HL-60/S4 treated with phorbol 12-myristate 13-acetate at 8.2 ng/mL for 4 days and 3 days (cell line): Measurements from ENCODE around the gene SLC36A4.
"Not testable (repeated sequence)": the region's sequence is repeated elsewhere in the genome, so short reads cannot be mapped to it uniquely, and the experiment has no call there.

Experiments
- in situ Hi-C: fragments of 300-500 bp; cut with MboI; formaldehyde crosslinking; loops from 2 replicates; pipeline ENCODE4 v1.15.0; 2022; ENCODE audit warnings: low sequenced_read_pairs

The SLC36A4 gene

DNA sequence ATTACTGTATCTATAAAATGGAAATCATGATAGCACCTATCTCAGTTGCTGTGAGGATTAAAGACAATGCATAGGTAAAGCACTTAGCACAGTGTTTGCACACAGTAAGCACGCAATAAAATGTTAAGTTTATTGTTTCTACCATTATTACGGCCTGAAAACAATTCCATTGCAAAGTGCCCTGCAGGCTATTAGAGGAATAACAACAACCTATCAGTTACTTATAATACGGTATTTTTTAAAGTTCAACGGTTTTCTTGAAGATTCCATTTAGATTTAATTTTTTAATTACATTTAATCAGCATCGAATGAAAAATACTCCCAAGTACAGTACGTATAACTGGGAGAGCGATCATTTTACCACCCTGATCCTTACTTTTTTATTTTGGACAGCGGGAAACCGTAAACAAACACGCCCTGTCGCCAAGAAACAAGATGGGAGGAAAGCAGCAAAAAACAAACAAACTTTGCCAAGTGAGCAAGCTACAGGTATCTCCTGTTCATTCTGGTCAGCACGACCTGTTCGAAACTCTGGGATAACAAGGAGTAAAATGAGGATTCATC lies 893 bp downstream of the SLC36A4 start:
- in situ Hi-C loops = no loop called here

DNA sequence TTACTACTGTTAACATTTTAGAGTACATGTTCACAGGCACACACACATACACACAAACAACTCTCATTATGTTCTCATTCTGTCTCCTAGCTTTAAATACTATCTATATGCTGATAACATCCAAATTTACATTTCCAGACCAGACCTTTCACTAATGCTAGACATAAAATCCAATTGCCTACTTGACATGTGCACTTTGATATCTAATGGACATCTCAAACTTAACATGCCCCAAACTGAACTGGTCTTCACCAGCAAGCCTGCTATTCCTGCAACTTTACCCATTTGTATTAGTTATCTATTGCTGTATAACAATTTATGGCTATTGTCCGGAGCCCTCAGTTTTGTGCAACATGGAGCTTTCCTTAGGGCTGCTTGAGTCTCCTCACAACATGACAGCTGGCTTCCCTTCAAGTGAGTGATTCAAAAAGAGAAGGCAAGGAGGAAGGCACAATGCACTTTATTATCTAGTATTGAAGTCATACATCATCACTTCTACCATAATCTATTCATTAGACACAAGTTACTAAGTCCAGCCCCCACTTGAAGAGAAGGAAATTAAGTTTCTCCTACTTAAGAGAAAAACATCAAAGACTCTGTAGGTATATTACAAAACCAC lies 3.0 kb downstream of the SLC36A4 start:
- in situ Hi-C loops = no loop called here

DNA sequence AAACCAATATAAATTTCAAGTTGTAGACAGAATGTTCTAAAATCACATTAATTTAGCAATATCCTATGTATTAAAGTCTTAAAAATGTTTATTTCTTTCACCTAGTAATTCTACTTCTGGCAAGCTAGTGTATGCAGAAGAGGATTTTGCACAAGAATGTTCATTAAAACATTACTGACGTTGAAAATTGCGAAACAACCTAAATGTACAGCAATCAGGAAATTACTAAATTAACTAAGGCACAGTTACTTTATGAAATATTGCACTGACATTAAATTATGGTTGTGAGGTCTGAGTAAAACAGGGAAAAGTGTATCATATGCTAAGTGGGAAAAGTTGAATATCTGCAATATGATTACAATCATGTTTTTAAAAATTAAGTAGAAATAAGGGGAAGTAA lies 4.1 kb downstream of the SLC36A4 start:
- in situ Hi-C loops = no loop called here

DNA sequence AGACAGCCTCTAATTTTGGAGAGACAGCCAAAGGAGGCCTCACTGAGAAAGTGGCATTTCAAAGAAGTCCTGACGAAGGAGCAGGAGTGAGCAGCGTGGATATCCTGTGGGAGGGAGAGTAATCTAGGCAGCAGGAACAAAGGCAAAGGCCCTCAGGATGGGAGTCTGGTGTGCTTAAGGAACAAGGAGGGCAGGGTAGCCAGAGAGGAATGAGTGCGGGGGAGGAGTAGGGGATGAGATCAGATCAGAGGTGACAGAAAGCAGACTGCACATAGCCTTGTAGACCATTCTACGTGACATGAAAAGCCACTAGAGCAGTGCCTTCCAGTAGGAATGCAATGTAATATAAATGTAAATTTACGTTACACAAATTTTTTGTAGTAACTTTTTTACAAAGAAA lies 5.6 kb downstream of the SLC36A4 start:
- in situ Hi-C loops = no loop called here

DNA sequence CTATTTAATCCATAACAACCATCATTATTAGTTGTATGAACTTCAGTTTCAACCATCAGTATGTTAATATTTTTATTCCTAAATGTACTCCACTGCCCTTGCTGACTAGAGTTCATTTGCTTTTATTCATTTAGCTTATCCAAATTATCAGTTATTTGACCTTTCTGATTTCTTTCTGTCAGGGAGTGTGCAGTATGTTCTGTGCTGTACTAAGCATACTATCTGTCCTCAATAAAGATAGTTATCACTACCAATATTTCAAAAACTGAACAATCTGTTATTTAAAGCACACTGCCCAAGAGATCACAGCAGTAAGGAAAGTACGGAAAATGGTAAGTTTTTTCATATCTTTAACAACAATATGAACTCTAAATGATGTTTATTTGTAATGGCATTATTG lies 8.3 kb downstream of the SLC36A4 start:
- in situ Hi-C loops = no loop called here

DNA sequence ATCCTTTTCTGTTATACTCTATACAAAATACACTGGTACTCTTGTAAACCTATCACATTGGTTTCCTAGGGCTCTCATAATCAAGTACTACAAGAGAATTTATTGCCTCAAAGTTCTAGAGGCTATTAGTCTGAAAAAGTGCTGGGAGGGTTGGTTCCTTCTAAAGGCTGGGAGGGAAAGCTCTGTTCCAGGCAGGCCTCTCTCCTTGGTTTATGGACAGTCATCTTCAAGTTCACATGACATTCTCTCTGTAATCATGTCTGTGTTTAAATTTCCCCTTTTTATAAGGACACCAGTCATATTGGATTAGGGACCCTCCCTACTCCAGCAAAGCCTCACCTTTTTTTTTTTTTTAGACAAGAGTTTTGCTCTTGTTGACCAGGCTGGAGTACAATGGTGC lies 9.1 kb downstream of the SLC36A4 start:
- in situ Hi-C loops = no loop called here

DNA sequence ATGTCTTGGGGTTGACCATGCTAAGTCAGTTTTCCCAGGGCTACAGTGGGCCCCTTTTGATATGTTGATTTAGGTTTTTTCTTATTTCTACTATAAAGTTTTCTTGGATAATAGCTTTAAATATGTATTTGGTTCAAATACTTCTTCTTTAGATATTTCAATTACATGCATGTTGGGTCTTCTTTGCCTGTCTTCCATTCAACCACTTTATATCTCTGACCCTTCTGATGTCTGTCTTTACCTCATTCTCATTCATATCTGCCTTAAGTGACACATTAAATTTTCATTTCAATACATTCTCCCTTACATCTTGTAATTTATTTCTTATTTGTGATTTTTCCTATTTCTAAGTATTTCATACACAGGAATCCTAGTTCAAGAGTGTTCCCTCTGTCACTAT lies 10.5 kb downstream of the SLC36A4 start:
- in situ Hi-C loops = no loop called here

DNA sequence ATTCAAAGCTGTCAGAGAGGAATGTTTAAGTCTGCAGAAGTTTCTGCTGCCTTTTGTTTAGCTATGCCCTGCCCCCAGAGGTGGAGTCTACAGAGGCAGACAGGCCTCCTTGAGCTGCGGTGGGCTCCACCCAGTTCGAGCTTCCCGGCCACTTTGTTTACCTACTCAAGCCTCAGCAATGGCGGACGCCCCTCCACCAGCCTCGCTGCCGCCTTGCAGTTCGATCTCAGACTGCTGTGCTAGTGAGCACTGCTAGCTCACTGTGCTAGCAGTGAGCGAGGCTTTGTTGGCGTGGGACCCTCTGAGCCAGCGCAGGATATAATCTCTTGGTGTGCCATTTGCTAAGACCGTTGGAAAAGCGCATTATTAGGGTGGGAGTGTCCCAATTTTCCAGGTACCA lies 19.9 kb downstream of the SLC36A4 start:
- in situ Hi-C loops = not testable (repeated sequence)

DNA sequence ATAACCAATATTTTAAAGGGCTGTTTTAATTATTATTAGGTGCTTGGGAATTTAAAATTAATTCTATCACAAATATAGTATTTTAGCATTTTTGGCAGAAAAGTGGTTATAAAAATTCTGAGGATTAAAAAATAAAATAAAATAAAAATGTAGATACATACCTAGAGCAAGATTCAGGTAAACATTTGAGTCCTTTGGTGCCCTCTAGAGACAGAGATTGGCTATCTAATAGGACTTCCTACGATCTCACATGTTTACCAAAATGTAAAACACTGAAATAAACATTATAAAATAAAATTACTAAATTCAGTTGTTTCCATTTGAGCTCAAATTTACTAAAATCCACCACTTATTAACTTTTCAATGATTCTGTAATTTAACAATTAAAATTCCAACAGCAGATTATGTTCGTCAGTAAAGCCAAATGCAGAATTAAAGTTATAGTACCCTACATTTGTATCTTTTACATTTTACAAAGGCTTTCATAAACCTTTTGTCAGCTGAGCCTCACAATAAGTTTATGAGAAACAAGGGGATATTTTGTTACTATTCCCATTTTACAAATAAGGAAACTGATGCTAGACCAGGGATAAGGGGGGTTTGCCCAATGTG lies 27.7 kb downstream of the SLC36A4 start:
- in situ Hi-C loops = no loop called here

DNA sequence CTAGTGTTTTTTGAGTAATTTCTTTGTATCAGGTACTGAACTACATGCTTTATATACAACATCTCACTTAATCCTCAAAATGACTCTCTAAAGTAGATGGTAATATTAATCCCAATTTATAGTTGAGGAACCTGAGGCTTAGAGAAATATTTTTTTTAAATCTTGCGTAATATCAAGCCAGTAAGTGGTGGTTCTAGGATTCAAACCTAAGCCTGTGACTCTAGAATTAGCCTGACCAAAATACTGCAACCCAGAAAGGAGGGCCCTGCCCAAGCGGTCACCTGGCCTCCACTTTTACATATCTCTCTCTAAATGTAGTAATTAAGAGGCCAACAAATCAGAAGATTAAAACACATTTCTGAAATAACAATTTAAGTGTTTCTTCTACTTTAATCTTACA lies 28.6 kb downstream of the SLC36A4 start:
- in situ Hi-C loops = no loop called here

DNA sequence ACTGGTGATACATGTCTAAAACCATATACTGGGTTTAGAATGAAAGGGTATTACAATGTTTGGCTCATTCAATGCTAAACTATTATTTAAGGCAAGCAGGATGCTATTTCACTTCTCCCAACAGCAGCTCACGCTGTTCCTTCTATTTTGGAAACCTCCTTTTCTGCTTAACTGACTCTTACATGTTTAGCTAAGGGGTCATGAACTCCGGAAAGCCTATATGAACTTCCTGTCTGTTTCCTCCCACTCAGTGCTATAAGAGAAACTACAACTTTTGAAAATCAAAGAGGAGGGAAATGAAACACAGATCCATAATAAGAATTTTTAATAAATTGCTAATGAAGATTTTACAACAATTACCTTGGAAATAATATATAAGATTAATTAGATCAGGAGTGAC lies 30.9 kb downstream of the SLC36A4 start:
- in situ Hi-C loops = no loop called here

DNA sequence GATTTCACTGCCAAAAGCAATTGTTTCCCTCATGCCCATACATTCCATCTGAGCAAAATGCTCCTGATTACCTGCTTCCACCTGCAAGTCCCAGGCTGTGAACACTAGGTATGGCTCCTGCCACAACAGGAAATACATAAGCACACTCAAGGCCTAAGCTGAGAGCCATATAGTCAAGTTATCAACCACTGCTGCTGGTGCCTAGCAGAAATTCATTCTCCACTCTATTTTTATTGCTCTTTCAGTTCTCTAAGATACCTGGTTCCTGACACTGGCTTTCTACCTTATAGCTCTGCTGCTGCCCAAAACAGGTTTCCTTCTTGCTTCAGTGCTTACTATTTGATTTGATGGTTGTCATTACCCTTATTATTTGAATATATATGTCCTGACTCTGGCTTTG lies 31.6 kb downstream of the SLC36A4 start:
- in situ Hi-C loops = no loop called here

DNA sequence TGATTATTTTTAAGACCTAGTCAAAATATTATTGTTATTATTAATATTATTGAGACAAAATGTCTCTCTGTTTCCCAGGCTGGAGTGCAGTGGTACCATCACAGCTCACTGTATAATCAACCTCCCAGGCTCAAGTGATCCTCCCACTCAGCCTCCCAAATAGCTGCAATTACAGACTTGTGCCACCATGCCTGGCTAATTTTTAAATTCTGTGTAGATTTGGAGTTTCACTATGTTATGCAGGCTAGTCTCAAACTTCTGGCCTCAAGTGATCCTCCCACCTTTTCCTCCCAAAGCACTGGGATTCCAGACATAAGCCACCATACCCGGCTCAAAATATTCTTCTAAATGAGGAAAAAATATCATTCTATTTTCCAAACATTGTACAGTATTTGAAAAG lies 37.0 kb downstream of the SLC36A4 start:
- in situ Hi-C loops = no loop called here

DNA sequence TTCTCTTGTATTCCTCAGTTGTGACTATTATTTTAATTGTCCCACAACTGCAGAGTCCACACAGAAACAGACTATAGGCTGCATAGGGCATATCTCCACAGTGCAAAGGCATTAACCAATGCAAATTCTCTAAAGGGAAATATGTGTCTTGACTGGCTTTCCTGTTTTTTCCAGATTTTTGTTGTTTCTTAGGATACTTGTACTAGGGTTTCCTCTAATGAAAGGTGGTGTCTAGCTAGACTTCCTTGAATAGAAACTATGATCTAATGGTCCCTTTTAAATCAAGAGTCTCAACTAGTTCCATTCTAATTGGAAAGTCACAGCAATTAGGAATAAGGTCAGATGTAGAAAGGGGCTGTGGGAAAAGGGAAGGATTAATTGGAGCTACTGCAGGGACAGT lies 37.6 kb downstream of the SLC36A4 start:
- in situ Hi-C loops = no loop called here

DNA sequence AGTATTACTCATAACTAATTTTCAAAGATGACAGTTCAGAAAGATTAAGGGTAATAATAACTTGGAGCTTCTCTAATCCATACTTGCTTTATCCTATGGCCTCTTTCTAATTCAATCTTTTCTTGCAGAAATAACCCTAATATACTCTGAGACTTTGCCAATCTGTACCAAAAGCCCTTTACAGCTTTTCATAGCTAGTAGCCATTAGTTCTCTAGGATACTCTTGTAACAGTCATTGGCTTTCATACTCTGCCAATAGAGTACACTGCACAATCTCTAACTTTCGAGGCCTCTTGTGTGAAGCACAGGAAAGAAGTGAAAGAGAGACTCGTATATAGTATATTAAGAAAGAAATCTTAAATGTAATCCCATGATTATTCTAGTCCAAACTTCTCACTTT lies 38.1 kb downstream of the SLC36A4 start:
- in situ Hi-C loops = no loop called here

DNA sequence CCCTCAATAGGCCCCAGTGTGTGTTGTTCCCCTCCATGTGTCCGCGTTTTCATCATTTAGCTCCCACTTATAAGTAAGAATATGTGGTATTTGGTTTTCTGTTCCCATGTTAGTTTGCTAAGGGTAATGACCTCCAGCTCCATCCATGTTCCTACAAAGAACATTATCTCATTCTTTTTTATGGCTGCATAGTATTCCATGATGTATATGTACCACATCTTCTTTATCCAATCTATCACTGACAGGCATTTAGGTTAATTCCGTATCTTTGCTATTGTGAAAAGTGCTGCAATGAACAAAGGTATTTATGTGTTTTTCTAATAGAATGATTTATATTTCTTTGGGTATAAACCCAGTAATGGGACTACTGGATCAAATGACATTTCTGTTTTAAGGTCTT lies 42.1 kb downstream of the SLC36A4 start:
- in situ Hi-C loops = no loop called here

DNA sequence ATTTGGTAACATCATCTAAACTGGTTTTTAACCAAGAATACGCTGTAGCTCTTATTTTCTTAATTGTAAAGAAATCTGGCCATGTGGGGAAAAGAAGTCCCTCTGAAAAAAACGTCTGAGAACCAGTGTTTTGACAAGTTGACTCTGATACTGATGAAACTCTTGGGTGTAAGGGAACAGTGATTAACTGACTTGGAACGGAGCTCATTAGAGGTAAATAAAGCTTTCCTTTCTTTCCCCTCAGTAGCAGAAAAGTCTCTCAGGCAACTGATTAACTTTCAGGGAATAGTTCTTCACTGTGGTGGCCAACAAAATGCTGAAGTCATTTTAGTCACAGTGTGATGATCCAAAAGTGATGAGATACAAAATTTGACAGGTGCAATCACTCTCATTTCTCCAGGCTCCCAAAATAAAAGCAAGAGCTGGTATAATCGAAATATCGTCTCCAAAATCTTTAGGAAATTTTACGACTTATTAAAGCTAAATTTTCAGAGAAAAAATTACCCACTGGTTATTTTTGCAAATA lies 52.3 kb downstream of the SLC36A4 start:
- in situ Hi-C loops = no loop called here

DNA sequence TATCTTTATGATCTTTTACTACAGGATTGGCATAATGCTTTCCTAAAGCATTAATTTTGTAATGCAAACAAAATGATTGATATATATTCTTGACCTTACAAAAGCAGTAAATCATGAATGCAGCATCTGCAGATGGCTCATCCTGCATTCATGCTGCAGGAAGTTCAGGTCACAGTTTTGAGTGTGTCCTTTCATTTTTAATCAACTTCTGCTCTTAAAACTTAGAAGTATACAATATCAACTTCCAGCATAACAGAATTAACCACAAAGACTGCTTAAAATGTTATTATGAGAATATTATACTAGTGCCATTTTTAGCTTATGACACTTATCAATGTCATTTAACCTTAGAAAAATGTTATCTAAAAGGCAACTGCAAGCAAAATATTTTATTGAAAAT lies 54.0 kb downstream of the SLC36A4 start:
- in situ Hi-C loops = no loop called here

DNA sequence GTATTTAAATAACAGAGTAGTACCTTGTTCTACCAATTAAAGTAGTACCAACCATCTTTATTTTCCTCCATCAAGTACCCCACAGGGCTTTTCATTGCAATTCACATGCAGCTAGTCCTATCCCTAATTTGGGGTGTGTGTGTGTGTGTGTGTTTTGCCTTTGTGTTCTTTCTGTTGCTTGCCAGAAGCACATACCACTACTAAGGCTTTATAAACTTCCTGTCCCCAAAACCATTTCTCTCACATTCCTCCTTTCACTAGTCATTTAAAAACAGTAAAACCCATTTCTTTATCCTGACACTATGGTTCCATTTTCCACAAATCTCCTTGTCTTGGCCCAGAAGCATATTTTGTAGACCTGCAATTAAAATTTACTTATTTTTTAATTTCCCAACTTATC lies 54.6 kb downstream of the SLC36A4 start:
- in situ Hi-C loops = no loop called here

DNA sequence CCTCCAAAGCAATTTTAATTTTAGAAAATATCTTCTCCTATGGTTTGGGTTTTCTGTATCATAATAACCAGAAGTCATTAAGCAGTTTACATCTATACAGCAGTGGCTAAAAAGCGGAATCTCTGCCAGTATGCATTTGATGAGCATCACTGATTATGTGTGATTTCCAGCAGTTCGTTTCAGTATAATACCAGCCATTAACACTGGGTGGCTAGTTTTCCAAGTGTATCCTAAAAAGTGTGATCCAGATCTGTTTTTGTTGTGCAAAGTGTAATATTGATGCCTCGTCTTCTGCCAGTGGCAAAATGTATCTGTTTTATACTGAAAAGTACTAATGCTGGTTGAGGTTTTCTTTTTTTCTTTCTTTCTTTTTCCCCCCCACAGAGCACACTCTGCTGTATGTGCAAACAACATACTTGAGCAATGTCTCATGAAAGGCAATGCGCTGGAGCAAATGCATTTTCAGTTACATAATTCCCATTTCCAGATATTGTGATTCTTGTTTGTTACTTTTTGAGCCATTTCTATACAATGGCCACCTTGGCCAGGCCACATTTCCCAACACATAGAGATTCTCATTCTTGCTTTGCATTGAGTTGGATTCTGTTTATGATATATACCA lies 64.2 kb downstream of the SLC36A4 start:
- in situ Hi-C loops = no loop called here

DNA sequence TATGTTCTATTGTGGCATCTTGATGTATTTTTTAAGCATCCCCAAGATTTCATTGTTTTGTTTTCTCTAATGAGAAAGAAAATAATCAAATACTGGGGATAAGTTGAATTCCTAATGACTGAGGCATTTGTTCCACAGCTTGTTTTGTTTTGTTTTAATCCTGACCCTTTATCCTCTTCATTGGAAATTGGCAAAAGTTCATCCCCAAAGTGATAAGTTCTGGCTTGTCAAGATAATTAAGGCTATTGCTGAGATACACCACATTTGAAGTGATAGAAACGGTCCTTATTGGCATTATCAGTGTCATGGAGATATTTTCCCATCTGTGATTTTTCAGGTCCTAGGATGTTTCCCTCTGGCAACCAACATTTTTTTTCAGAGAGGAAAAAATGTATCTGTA lies 65.0 kb downstream of the SLC36A4 start:
- in situ Hi-C loops = no loop called here

DNA sequence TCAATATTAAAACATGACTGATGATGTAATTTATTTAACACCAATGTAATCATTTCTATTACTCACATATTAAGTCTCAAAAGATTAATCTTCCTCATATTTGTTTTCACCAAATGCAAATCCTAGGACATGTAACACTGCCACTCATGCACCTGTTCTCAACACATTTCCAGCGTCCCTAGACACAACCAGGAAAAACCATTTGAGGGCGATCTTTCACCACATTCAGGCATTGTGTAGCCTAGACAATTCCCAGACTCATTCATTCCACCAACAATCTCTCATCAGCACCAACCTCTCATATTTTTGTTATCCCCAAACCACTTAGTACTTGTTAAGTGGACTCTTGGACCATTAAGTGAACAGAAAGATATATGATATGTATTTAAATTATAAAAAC lies 66.1 kb downstream of the SLC36A4 start:
- in situ Hi-C loops = no loop called here
